ENCODE results near the gene PVALB. TPM values are rescaled to one million over a fixed set of nuclear protein-coding genes. Genes with fewer than 3 reads are reported as not detected.

PVALB gene
- total RNA-seq, 3 donors from 2014 or later = 1.8 TPM; not detected in 2

- TF ChIP-seq POLR2AphosphoS5 (IDR thresholded peaks at IDR 0.05) = no peak
- no peak for TF ChIP-seq CTCF (IDR thresholded peaks at IDR 0.05)
- no peak for TF ChIP-seq POLR2A (IDR thresholded peaks at IDR 0.05)
- Histone ChIP-seq H3K4me1 (peaks cover 4 to 9% of the 10 kb centered on the region in 2 donors), H3K36me3 (no peaks in the 10 kb centered on the region), H3K4me3 (no peak overlapping the region), H3K9me3 (no peaks in the 10 kb centered on the region), H3K27me3 (peaks cover 0 to 63% of the 10 kb centered on the region in 2 donors), H3K27ac (no peak overlapping the region)
- no peak for DNase-seq (ENCODE audit: low spot score in 2 of 2)
- intact Hi-C loops (cut with DNase I; ENCODE audit: low total_unique reads) = no loop called here
Observed at GRCh38 chr22:36815558-36816338, 1.1 kb downstream of the PVALB start.

- DNase-seq (ENCODE audit: low spot score in 2 of 2) = no peak
- Histone ChIP-seq H3K4me1 (peaks cover 4 to 9% of the 10 kb centered on the region in 2 donors), H3K36me3 (no peaks in the 10 kb centered on the region), H3K27me3 (peaks cover 0 to 57% of the 10 kb centered on the region in 2 donors), H3K4me3 (no peak overlapping the region), H3K27ac (no peak overlapping the region), H3K9me3 (no peaks in the 10 kb centered on the region)
- no peak for TF ChIP-seq CTCF (IDR thresholded peaks at IDR 0.05)
- TF ChIP-seq POLR2AphosphoS5 (IDR thresholded peaks at IDR 0.05) = no peak
- no peak for TF ChIP-seq POLR2A (IDR thresholded peaks at IDR 0.05)
- intact Hi-C loops (cut with DNase I; ENCODE audit: low total_unique reads) = no loop called here
Observed at GRCh38 chr22:36814801-36815200, 2.0 kb downstream of the PVALB start.

GRCh38 chr22:36811094-36811800 is 5.6 kb downstream of the PVALB start:
- no peaks in the 10 kb centered on the region for H3K36me3 ChIP-seq
- no peaks in the 10 kb centered on the region for H3K4me1 ChIP-seq
- no peak overlapping the region for H3K4me3 ChIP-seq
- no peak for DNase-seq (ENCODE audit: low spot score in 2 of 2)
- intact Hi-C loops (cut with DNase I; ENCODE audit: low total_unique reads) = no loop called here
- H3K27ac ChIP-seq = no peak overlapping the region
- TF ChIP-seq POLR2A (IDR thresholded peaks at IDR 0.05) (no peak), POLR2AphosphoS5 (IDR thresholded peaks at IDR 0.05) (no peak), CTCF (IDR thresholded peaks at IDR 0.05) (no peak)
- H3K27me3 ChIP-seq = peaks cover 0 to 23% of the 10 kb centered on the region in 2 donors
- no peaks in the 10 kb centered on the region for H3K9me3 ChIP-seq

- Histone ChIP-seq H3K9me3 (no peaks in the 10 kb centered on the region), H3K4me3 (no peak overlapping the region), H3K27ac (no peak overlapping the region), H3K36me3 (no peaks in the 10 kb centered on the region), H3K4me1 (no peaks in the 10 kb centered on the region), H3K27me3 (peaks cover 0 to 17% of the 10 kb centered on the region in 2 donors)
- TF ChIP-seq POLR2AphosphoS5 (IDR thresholded peaks at IDR 0.05) (no peak), POLR2A (IDR thresholded peaks at IDR 0.05) (no peak), CTCF (IDR thresholded peaks at IDR 0.05) (no peak)
- DNase-seq (ENCODE audit: low spot score in 2 of 2) = no peak
- intact Hi-C loops (cut with DNase I; ENCODE audit: low total_unique reads) = no loop called here
Observed at GRCh38 chr22:36809351-36809750, 7.5 kb downstream of the PVALB start.
